ENCODE results near the gene STRADB.
"Not testable (repeated sequence)": the region's sequence is repeated elsewhere in the genome, so short reads cannot be mapped to it uniquely, and the experiment has no call there.

Gene STRADB

GRCh38 chr2:201430322-201430721, 21.2 kb upstream of the STRADB start:
- DNase-seq (ENCODE audit: low spot score) = not testable (repeated sequence)

GRCh38 chr2:201430839-201431238, 20.7 kb upstream of the STRADB start:
- DNase-seq (ENCODE audit: low spot score) = no peak

- DNase-seq (ENCODE audit: low spot score) = no peak
Observed at GRCh38 chr2:201432038-201432620, 19.4 kb upstream of the STRADB start.

GRCh38 chr2:201432621-201433393, 18.7 kb upstream of the STRADB start:
- peak; percentile 33 for DNase-seq (ENCODE audit: low spot score)

- no peak for DNase-seq (ENCODE audit: low spot score)
Observed at GRCh38 chr2:201433394-201433995, 18.0 kb upstream of the STRADB start.

GRCh38 chr2:201436141-201436540, 15.4 kb upstream of the STRADB start:
- no peak for DNase-seq (ENCODE audit: low spot score)

GRCh38 chr2:201439336-201439922, 12.1 kb upstream of the STRADB start:
- DNase-seq (ENCODE audit: low spot score) = not testable (repeated sequence)

- no peak for DNase-seq (ENCODE audit: low spot score)
Observed at GRCh38 chr2:201440182-201440581, 11.4 kb upstream of the STRADB start.

- DNase-seq (ENCODE audit: low spot score) = no peak
Observed at GRCh38 chr2:201441409-201441808, 10.1 kb upstream of the STRADB start.

- no peak for DNase-seq (ENCODE audit: low spot score)
Observed at GRCh38 chr2:201444746-201445465, 6.6 kb upstream of the STRADB start.

GRCh38 chr2:201447086-201447485, 4.5 kb upstream of the STRADB start:
- DNase-seq (ENCODE audit: low spot score) = no peak

- DNase-seq (ENCODE audit: low spot score) = no peak
Observed at GRCh38 chr2:201448061-201448460, 3.5 kb upstream of the STRADB start.

GRCh38 chr2:201448701-201449100, 2.8 kb upstream of the STRADB start:
- DNase-seq (ENCODE audit: low spot score) = no peak

- peak; percentile 40 for DNase-seq (ENCODE audit: low spot score)
Observed at GRCh38 chr2:201450954-201451291, 617 bp upstream of the STRADB start.

GRCh38 chr2:201452058-201452921, 750 bp downstream of the STRADB start:
- no peak for DNase-seq (ENCODE audit: low spot score)

GRCh38 chr2:201452922-201453643, 1.5 kb downstream of the STRADB start:
- DNase-seq (ENCODE audit: low spot score) = no peak

GRCh38 chr2:201458381-201458780, 6.8 kb downstream of the STRADB start:
- DNase-seq (ENCODE audit: low spot score) = no peak

- no peak for DNase-seq (ENCODE audit: low spot score)
Observed at GRCh38 chr2:201460532-201460931, 9.0 kb downstream of the STRADB start.

- no peak for DNase-seq (ENCODE audit: low spot score)
Observed at GRCh38 chr2:201464547-201464946, 13.0 kb downstream of the STRADB start.

GRCh38 chr2:201465524-201465971, 14.0 kb downstream of the STRADB start:
- DNase-seq (ENCODE audit: low spot score) = no peak

Data from AG08396 (cell line).